ENCODE data around the gene DNAAF1.

The DNAAF1 gene

DNA sequence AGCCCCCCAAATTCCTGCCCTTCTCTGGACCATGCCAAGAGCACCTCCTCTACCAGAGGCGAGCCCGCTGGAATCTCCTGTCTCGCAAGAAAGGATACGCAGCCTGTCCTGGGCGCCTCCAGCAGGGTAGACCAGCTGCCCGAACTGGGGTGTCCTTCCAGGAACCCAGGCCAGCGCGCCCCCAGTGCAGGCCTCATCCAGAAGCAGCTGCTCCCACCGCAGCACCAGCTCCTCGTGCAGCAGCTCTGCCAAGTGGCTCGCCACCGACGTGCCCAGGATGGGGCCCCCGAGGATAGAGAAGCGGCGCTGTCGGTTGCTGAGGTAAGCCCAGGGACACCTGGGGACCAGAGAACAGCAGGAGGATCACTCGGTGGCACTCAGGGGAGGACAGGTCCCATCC lies 37.0 kb downstream of the DNAAF1 start:
- Histone ChIP-seq H3K27ac (ENCODE audit: poor library complexity, severe bottlenecking) (no peak overlapping the region), H3K9me3 (ENCODE audit: severe bottlenecking) (no peaks in the 10 kb centered on the region), H3K4me1 (ENCODE audit: insufficient read depth, poor library complexity, severe bottlenecking) (peaks cover 6% of the 10 kb centered on the region), H3K27me3 (ENCODE audit: insufficient read depth, poor library complexity, severe bottlenecking) (no peaks in the 10 kb centered on the region), H3K36me3 (ENCODE audit: low read depth) (peaks cover 46% of the 10 kb centered on the region), H3K4me3 (ENCODE audit: severe bottlenecking) (no peak overlapping the region)
- ATAC-seq (ENCODE audit: low read depth): no peak
- TF ChIP-seq, protein P1, sequence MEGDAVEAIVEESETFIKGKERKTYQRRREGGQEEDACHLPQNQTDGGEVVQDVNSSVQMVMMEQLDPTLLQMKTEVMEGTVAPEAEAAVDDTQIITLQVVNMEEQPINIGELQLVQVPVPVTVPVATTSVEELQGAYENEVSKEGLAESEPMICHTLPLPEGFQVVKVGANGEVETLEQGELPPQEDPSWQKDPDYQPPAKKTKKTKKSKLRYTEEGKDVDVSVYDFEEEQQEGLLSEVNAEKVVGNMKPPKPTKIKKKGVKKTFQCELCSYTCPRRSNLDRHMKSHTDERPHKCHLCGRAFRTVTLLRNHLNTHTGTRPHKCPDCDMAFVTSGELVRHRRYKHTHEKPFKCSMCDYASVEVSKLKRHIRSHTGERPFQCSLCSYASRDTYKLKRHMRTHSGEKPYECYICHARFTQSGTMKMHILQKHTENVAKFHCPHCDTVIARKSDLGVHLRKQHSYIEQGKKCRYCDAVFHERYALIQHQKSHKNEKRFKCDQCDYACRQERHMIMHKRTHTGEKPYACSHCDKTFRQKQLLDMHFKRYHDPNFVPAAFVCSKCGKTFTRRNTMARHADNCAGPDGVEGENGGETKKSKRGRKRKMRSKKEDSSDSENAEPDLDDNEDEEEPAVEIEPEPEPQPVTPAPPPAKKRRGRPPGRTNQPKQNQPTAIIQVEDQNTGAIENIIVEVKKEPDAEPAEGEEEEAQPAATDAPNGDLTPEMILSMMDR (IDR thresholded peaks at IDR 0.05; ENCODE audit: poor library complexity, severe bottlenecking): no peak
- no peak for DNase-seq (ENCODE audit: low spot score)

DNA sequence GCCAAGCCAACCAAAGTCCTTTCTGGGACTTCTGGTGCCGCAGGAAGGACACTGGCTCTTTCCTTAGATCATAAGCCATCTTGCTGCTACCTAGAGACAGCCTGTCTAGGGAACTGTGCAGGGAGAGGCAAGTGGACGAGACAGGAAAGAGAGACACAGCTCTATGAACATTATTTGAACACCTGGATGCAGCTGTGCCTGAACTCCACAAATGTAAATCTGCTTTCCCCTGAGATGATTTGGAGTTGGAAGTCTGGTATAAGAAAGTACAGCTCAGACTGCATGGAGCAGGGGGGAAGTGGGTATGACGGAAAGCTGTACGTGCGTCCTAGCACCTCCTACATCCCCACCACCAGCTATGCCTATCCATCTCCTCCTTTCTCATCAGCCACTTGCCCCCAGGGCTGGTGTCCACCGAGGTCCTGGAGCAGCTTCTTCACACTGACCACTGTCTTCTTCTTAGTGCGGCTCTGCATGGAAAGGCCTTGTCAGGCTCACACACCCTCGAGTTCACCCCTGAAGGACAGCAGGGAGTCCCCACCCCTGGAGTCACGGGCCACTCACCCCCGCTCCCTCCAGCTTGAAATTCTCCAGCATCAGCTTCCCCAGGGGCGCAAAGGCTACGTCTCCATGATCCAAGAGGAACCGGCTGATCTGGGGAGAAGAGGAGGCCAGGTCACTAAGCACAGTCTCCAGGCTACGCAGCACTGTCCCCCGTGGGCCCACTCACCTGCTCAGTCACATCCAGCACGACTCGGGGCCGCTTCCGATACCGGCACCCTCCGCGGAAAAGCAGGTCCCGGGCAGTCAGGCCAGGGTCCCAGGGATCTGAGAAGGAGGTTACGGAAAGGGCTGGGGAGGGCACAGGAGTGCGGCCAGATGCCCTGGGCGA lies 37.8 kb downstream of the DNAAF1 start:
- DNase-seq (ENCODE audit: low spot score): no peak
- ATAC-seq (ENCODE audit: low read depth): no peak
- H3K27me3 ChIP-seq (ENCODE audit: insufficient read depth, poor library complexity, severe bottlenecking): no peaks in the 10 kb centered on the region
- no peaks in the 10 kb centered on the region for H3K4me1 ChIP-seq (ENCODE audit: insufficient read depth, poor library complexity, severe bottlenecking)
- H3K4me3 ChIP-seq (ENCODE audit: severe bottlenecking): no peak overlapping the region
- peaks cover 42% of the 10 kb centered on the region for H3K36me3 ChIP-seq (ENCODE audit: low read depth)
- no peaks in the 10 kb centered on the region for H3K9me3 ChIP-seq (ENCODE audit: severe bottlenecking)
- TF ChIP-seq, protein P1 (IDR thresholded peaks at IDR 0.05; ENCODE audit: poor library complexity, severe bottlenecking): no peak
- H3K27ac ChIP-seq (ENCODE audit: poor library complexity, severe bottlenecking): no peak overlapping the region

DNA sequence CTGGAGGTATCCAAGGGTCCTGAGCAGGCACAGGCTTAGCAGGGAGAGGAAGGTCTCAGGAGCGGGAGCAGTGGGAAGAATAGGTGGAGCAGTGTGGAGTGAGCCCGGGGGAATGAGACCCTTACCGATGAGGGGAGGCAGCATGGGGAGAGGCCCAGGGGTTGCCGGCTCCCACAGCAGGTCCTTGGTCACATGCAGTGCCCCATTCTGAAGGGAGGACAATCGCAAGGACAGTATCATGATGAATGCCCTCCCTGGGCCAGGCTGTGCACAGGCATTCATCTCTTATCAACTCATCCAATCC lies 38.4 kb downstream of the DNAAF1 start:
- Histone ChIP-seq H3K27me3 (ENCODE audit: insufficient read depth, poor library complexity, severe bottlenecking) (no peaks in the 10 kb centered on the region), H3K36me3 (ENCODE audit: low read depth) (peaks cover 37% of the 10 kb centered on the region), H3K27ac (ENCODE audit: poor library complexity, severe bottlenecking) (no peak overlapping the region), H3K9me3 (ENCODE audit: severe bottlenecking) (no peaks in the 10 kb centered on the region), H3K4me3 (ENCODE audit: severe bottlenecking) (no peak overlapping the region), H3K4me1 (ENCODE audit: insufficient read depth, poor library complexity, severe bottlenecking) (no peaks in the 10 kb centered on the region)
- TF ChIP-seq, protein P1 (IDR thresholded peaks at IDR 0.05; ENCODE audit: poor library complexity, severe bottlenecking): no peak
- no peak for DNase-seq (ENCODE audit: low spot score)
- ATAC-seq (ENCODE audit: low read depth): no peak

DNA sequence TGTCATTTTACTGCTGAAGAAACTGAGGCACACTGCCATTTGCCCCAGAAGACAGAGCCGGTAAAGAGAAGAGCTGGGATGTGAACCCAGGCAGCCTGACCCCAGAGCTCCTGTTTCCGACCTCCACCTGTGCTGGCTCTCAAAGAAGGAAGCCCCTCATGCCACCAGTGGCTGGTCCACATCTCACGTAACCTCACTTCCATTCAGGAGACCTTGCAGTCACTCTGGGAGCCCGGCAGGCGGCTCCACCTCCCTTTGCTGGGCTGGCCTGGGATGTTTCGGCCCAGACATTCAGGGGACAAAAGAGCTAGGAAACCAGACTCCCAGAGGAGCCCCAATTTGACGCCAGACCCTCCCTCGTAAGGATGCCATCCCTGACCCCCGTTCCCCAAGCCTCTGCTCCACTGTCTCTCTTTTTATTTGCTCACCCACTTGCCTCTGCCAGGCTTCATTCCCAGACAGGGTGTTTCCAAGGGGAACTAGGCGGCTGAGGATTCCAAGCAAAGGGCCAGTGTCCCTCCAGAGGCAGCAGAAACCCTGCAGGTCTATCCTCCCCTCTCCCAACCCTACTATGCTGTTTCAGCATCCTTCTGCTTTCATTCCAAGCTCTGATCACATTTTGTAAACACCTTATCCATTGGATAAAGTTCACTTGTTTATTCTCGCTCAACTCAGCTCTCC lies 38.9 kb downstream of the DNAAF1 start:
- H3K36me3 ChIP-seq (ENCODE audit: low read depth): peaks cover 37% of the 10 kb centered on the region

More for the DNA sequence above, 38.9 kb downstream of the DNAAF1 start:
- ATAC-seq (ENCODE audit: low read depth): no peak
- no peak overlapping the region for H3K27ac ChIP-seq (ENCODE audit: poor library complexity, severe bottlenecking)
- no peaks in the 10 kb centered on the region for H3K4me1 ChIP-seq (ENCODE audit: insufficient read depth, poor library complexity, severe bottlenecking)
- H3K9me3 ChIP-seq (ENCODE audit: severe bottlenecking): no peaks in the 10 kb centered on the region
- DNase-seq (ENCODE audit: low spot score): no peak
- no peak overlapping the region for H3K4me3 ChIP-seq (ENCODE audit: severe bottlenecking)
- TF ChIP-seq, protein P1 (IDR thresholded peaks at IDR 0.05; ENCODE audit: poor library complexity, severe bottlenecking): peak; percentile 31
- no peaks in the 10 kb centered on the region for H3K27me3 ChIP-seq (ENCODE audit: insufficient read depth, poor library complexity, severe bottlenecking)

Data from RWPE2 (cell line).